Breast epithelium (tissue), 4 donors: ENCODE measurements around the gene DNASE1L2. TPM values are rescaled to one million over a fixed set of nuclear protein-coding genes. Genes with fewer than 3 reads are reported as not detected.

Experiments
- DNase-seq, 2 donors: peaks; one replicate each; pipeline ENCODE4 v3.0.0-alpha.2; 2019; ENCODE audit warnings: low spot score in 2 of 2
- H3K27ac ChIP-seq, 2 donors: fragments of 200-600 bp; sonication (generic) in 1 of 2; one replicate each; pipeline ENCODE4 v1.5.1; 2016 to 2019; ENCODE audit warnings: mild to moderate bottlenecking in 1 of 2
- H3K27me3 ChIP-seq, 2 donors: fragments of 200-600 bp; sonication (generic) in 1 of 2; one replicate each; pipeline versions ENCODE4 v1.5.1 to v1.6.0; 2017 to 2019; ENCODE audit warnings: control low read depth in 1 of 2, mild to moderate bottlenecking in 1 of 2
- H3K36me3 ChIP-seq: fragments of 200-600 bp; one replicate; pipeline ENCODE4 v1.5.1; 2019
- H3K4me1 ChIP-seq, 2 donors: fragments of 200-600 bp; sonication (generic); one replicate each; pipeline ENCODE4 v1.5.1; 2016 to 2019; ENCODE audit warnings: control low read depth in 1 of 2
- H3K4me3 ChIP-seq, 3 donors: fragments of 200-600 bp; sonication (generic); 1 replicate in 2 of 3; 2 replicates in 1 of 3; pipeline ENCODE4 v1.5.1; 2016 to 2019; ENCODE audit warnings: mild to moderate bottlenecking in 3 of 3, moderate library complexity in 2 of 3
- H3K9me3 ChIP-seq, 2 donors: fragments of 200-600 bp; sonication (generic) in 1 of 2; one replicate each; pipeline ENCODE4 v1.5.1; 2016 to 2019; ENCODE audit warnings: control low read depth in 1 of 2
- POLR2A ChIP-seq: fragments of 450-650 bp; IDR thresholded peaks from one replicate; pipeline ENCODE4 v1.6.1; 2016; ENCODE audit warnings: antibody characterized with exemption, mild to moderate bottlenecking, moderate library complexity
- POLR2AphosphoS5 ChIP-seq, 3 donors: sonication (generic); formaldehyde crosslinking; IDR thresholded peaks; one replicate each; pipeline ENCODE4 v1.6.1; 2017; ENCODE audit warnings: antibody characterized with exemption in 3 of 3
- intact Hi-C: fragments of 100-400 bp; cut with DNase I; formaldehyde crosslinking; loops from one replicate; pipeline ENCODE4 v1.15.1; 2023; ENCODE audit warnings: low total_unique reads
- total RNA-seq, 3 donors: library from RNA; depleted of rRNA; stranded (reverse); fragments of >200 nt; gene quantifications; one replicate each; pipeline ENCODE4 v1.1.0, GENCODE V29; 2016
- TF ChIP-seq, protein P1 (sequence below), 3 donors: fragments of 450-650 bp; IDR thresholded peaks; one replicate each; pipeline ENCODE4 v1.5.1; 2016 to 2017; ENCODE audit warnings: antibody characterized with exemption in 3 of 3, mild to moderate bottlenecking in 3 of 3, moderate library complexity in 3 of 3

The DNASE1L2 gene
- total RNA-seq, 3 donors from 2014 or later: 0.59 to 0.66 TPM; not detected in 1

DNA sequence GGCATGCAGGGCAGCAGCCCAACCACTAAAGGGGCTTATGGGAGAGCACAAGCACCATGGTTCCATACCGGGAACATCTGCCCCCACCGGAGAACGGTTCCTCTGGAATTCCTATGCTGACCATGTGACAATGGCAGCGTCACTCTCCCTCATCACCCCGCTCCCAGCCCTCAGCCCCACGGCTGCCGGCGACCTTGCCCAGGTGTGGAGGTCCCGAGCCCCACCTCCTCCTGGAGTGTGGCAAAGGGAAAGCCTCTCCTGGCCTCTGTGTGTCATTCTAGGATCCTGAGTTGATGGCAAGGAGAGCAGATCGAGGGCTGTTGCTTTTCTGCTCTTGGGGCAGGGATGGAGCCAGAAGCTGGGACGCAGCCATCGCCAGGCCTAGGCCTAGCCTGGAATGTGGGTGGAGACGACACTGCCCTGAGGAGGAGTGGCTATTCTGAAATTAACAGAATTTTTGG is 49.5 kb downstream of the DNASE1L2 start:
- TF ChIP-seq POLR2A (no peak), POLR2AphosphoS5 (IDR thresholded peaks at IDR 0.05) (no peak)
- TF ChIP-seq, protein P1, sequence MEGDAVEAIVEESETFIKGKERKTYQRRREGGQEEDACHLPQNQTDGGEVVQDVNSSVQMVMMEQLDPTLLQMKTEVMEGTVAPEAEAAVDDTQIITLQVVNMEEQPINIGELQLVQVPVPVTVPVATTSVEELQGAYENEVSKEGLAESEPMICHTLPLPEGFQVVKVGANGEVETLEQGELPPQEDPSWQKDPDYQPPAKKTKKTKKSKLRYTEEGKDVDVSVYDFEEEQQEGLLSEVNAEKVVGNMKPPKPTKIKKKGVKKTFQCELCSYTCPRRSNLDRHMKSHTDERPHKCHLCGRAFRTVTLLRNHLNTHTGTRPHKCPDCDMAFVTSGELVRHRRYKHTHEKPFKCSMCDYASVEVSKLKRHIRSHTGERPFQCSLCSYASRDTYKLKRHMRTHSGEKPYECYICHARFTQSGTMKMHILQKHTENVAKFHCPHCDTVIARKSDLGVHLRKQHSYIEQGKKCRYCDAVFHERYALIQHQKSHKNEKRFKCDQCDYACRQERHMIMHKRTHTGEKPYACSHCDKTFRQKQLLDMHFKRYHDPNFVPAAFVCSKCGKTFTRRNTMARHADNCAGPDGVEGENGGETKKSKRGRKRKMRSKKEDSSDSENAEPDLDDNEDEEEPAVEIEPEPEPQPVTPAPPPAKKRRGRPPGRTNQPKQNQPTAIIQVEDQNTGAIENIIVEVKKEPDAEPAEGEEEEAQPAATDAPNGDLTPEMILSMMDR (IDR thresholded peaks at IDR 0.05): no peak
- Histone ChIP-seq H3K4me1 (no peaks in the 10 kb centered on the region), H3K27ac (no peak overlapping the region), H3K27me3 (no peaks in the 10 kb centered on the region), H3K4me3 (no peak overlapping the region), H3K9me3 (no peaks in the 10 kb centered on the region), H3K36me3 (no peaks in the 10 kb centered on the region)
- intact Hi-C loops: no loop called here
- no peak for DNase-seq

DNA sequence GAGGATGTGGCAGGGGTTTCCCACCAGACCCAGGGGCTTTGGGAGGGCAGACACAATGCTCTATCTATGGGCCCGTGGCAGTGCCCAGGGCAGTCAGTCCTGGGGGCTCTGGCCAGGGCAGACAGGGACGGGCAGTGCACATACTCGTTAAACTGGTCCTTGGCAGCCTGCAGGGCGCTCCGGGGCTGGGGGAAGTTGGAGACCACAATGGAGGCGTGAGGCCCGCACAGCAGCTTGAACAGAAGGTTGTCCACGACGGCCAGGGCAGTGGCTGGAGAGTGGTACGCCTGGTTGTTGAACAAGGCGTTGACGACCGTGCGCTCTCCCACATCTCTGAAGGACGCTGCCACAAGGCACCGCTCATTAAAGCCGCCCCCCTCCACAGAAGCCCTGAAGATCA is 50.3 kb downstream of the DNASE1L2 start:
- Histone ChIP-seq H3K4me1 (no peaks in the 10 kb centered on the region), H3K4me3 (no peak overlapping the region), H3K27ac (no peak overlapping the region), H3K9me3 (no peaks in the 10 kb centered on the region), H3K27me3 (no peaks in the 10 kb centered on the region), H3K36me3 (no peaks in the 10 kb centered on the region)
- intact Hi-C loops: no loop called here
- no peak for TF ChIP-seq POLR2AphosphoS5 (IDR thresholded peaks at IDR 0.05)
- TF ChIP-seq POLR2A: no peak
- TF ChIP-seq, protein P1 (IDR thresholded peaks at IDR 0.05): no peak
- DNase-seq: no peak

DNA sequence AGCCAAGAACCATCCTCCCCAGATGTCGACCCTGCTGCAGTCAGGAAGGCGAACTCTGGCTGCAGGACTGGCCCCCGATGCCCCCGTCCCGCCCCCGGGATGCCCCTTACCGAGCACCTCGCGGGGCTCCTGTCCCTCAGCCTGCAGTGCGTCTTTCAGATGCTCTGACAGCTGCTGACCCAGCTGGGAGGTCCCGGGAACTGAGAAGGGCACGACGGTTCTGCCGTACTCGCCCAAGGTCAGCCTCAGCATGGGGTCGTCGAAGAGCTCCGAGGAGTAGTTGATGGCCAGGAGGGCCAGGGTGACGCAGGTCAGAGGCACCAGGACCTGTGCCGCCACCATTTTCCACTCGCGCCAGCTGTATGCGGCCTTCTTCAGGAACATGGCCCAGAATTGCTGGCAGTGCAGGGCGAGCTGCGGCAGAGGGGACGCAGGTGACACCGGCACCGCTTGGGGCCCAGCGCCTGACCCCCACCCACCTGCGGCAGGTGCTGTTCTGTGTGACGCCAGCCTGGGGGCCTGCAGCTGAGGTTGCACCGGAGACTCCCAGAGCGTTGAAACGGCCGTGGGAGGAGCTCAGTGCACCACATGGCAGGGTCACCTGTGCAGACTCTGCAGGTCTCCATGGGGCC is 51.8 kb downstream of the DNASE1L2 start:
- Histone ChIP-seq H3K27me3 (no peaks in the 10 kb centered on the region), H3K27ac (no peak overlapping the region), H3K4me1 (no peaks in the 10 kb centered on the region), H3K4me3 (no peak overlapping the region), H3K36me3 (no peaks in the 10 kb centered on the region), H3K9me3 (no peaks in the 10 kb centered on the region)
- intact Hi-C loops: no loop called here
- TF ChIP-seq POLR2AphosphoS5 (IDR thresholded peaks at IDR 0.05) (no peak), POLR2A (no peak)
- TF ChIP-seq, protein P1 (IDR thresholded peaks at IDR 0.05): no peak
- no peak for DNase-seq

Other genes with a start within 250 kb of the DNASE1L2 start
- 1 to 10 TPM in 1 of 3 donors, under 1 TPM in 2; 0.44 to 2.0 (median 0.64) TPM for gene SYNGR3, start 246.5 kb upstream of the DNASE1L2 start, total RNA-seq
- gene ZNF598, start 226.6 kb upstream of the DNASE1L2 start, total RNA-seq: 10 to 100 TPM; 16.0 to 25.2 (median 22.2) TPM
- gene NPW, start 216.7 kb upstream of the DNASE1L2 start, total RNA-seq: not detected
- 10 to 100 TPM; 31.5 to 58.3 (median 38.9) TPM for gene NHERF2, start 209.5 kb upstream of the DNASE1L2 start, total RNA-seq
- gene NTHL1, start 188.6 kb upstream of the DNASE1L2 start, total RNA-seq: 10 to 100 TPM; 10.6 to 27.9 (median 16.1) TPM
- 10 to 100 TPM; 41.6 to 52.4 (median 48.9) TPM for gene TSC2, start 188.5 kb upstream of the DNASE1L2 start, total RNA-seq
- gene PKD1, start 100.5 kb upstream of the DNASE1L2 start, total RNA-seq: 100 to 1,000 TPM in 2 of 3 donors, 10 to 100 TPM in 1; 74.2 to 110 (median 107) TPM
- gene RAB26, start 87.8 kb upstream of the DNASE1L2 start, total RNA-seq: 1 to 10 TPM in 2 of 3 donors, not detected in 1; 3.5 to 3.9 TPM
- gene TRAF7, start 80.7 kb upstream of the DNASE1L2 start, total RNA-seq: 10 to 100 TPM; 28.4 to 35.4 (median 32.5) TPM
- under 1 TPM in 2 of 3 donors, not detected in 1; 0.33 to 0.44 TPM for gene CASKIN1, start 39.8 kb upstream of the DNASE1L2 start, total RNA-seq
- gene MLST8, start 31.0 kb upstream of the DNASE1L2 start, total RNA-seq: 10 to 100 TPM; 42.7 to 48.1 (median 46.5) TPM
- gene BRICD5, start 25.6 kb upstream of the DNASE1L2 start, total RNA-seq: 1 to 10 TPM; 1.4 to 7.5 (median 5.9) TPM
- 10 to 100 TPM in 2 of 3 donors, 1 to 10 TPM in 1; 9.1 to 14.7 (median 12.9) TPM for gene PGP, start 21.6 kb upstream of the DNASE1L2 start, total RNA-seq
- 10 to 100 TPM; 19.0 to 40.2 (median 34.7) TPM for gene E4F1, start 12.9 kb upstream of the DNASE1L2 start, total RNA-seq
- gene ECI1, start 15.1 kb downstream of the DNASE1L2 start, total RNA-seq: 10 to 100 TPM; 45.4 to 66.2 (median 63.8) TPM
- gene RNPS1, start 31.7 kb downstream of the DNASE1L2 start, total RNA-seq: 100 to 1,000 TPM in 1 of 3 donors, 10 to 100 TPM in 2; 93.1 to 107 (median 97.5) TPM
- 1 to 10 TPM; 6.2 to 7.8 (median 6.3) TPM for gene ABCA3, start 104.3 kb downstream of the DNASE1L2 start, total RNA-seq
- 1 to 10 TPM; 1.6 to 2.9 (median 2.7) TPM for gene CCNF, start 193.0 kb downstream of the DNASE1L2 start, total RNA-seq
- gene TEDC2, start 223.7 kb downstream of the DNASE1L2 start, total RNA-seq: 1 to 10 TPM in 1 of 3 donors, under 1 TPM in 1, not detected in 1; 0.98 to 1.0 TPM
- not detected for gene NTN3, start 234.9 kb downstream of the DNASE1L2 start, total RNA-seq
- gene TBC1D24, start 238.7 kb downstream of the DNASE1L2 start, total RNA-seq: 10 to 100 TPM in 2 of 3 donors, 1 to 10 TPM in 1; 8.8 to 22.0 (median 16.7) TPM